Measurements from ENCODE around the gene TGFBRAP1. TPM values are rescaled to one million over a fixed set of nuclear protein-coding genes. Genes with fewer than 3 reads are reported as not detected.

TGFBRAP1 gene
- total and polyA plus RNA-seq, 4 donors, result 1.8 to 10.4 (median 6.8) TPM

- Histone ChIP-seq H3K4me3 (ENCODE audit: low read depth in 1 of 3, low read length in 3 of 3) (no peak overlapping the region), H3K4me1 (ENCODE audit: control insufficient read depth in 4 of 4, insufficient read depth in 4 of 4, low read length in 3 of 4) (peaks cover 0 to 1% (median 0%) of the 10 kb centered on the region in 4 donors), H3K27ac (ENCODE audit: low read depth in 1 of 2, low read length in 2 of 2) (no peak overlapping the region), H3K9me3 (ENCODE audit: control insufficient read depth in 4 of 4, low read length in 3 of 4) (no peaks in the 10 kb centered on the region), H3K27me3 (ENCODE audit: control insufficient read depth in 4 of 4, insufficient read depth in 4 of 4, low read length in 3 of 4) (no peaks in the 10 kb centered on the region), H3K9ac (ENCODE audit: low read depth in 1 of 2, low read length in 2 of 2) (no peak overlapping the region), H3K36me3 (ENCODE audit: control insufficient read depth in 4 of 4, insufficient read depth in 3 of 4, low read depth in 1 of 4, low read length in 3 of 4) (no peaks in the 10 kb centered on the region)
- 88% methylated on average over 3 of the region's 3 CpGs for WGBS
- TF ChIP-seq ZBTB33 (IDR thresholded peaks at IDR 0.05) (no peak), YY1 (IDR thresholded peaks at IDR 0.05) (no peak), RAD21 (IDR thresholded peaks at IDR 0.05) (no peak), EGR1 (IDR thresholded peaks at IDR 0.05; ENCODE audit: low read depth in 2 of 2) (no peak), HNF4G (IDR thresholded peaks at IDR 0.05) (no peak), FOXA1 (IDR thresholded peaks at IDR 0.05) (no peak), HNF4A (conservative IDR thresholded peaks at IDR 0.05) (no peak), JUND (IDR thresholded peaks at IDR 0.05) (no peak), NR2F2 (IDR thresholded peaks at IDR 0.05) (no peak), SP1 (IDR thresholded peaks at IDR 0.05) (no peak), ATF3 (IDR thresholded peaks at IDR 0.05) (no peak), RXRA (IDR thresholded peaks at IDR 0.05) (no peak), GABPA (IDR thresholded peaks at IDR 0.05 in 1 of 2, conservative IDR thresholded peaks at IDR 0.05 in 1 of 2) (no peak), REST (IDR thresholded peaks at IDR 0.05) (no peak), CTCF (IDR thresholded peaks at IDR 0.05; ENCODE audit: low read depth, low read length, missing input control) (no peak), TAF1 (conservative IDR thresholded peaks at IDR 0.05) (no peak)
- no peak for DNase-seq (ENCODE audit: low spot score)
These were observed 108.9 kb downstream of the TGFBRAP1 start for GRCh38 chr2:105220604-105221003.

- Histone ChIP-seq H3K9ac (ENCODE audit: low read depth in 1 of 2, low read length in 2 of 2) (no peak overlapping the region), H3K9me3 (ENCODE audit: control insufficient read depth in 4 of 4, low read length in 3 of 4) (no peaks in the 10 kb centered on the region), H3K27ac (ENCODE audit: low read depth in 1 of 2, low read length in 2 of 2) (no peak overlapping the region), H3K4me1 (ENCODE audit: control insufficient read depth in 4 of 4, insufficient read depth in 4 of 4, low read length in 3 of 4) (no peaks in the 10 kb centered on the region), H3K36me3 (ENCODE audit: control insufficient read depth in 4 of 4, insufficient read depth in 3 of 4, low read depth in 1 of 4, low read length in 3 of 4) (no peaks in the 10 kb centered on the region), H3K4me3 (ENCODE audit: low read depth in 1 of 3, low read length in 3 of 3) (no peak overlapping the region), H3K27me3 (ENCODE audit: control insufficient read depth in 4 of 4, insufficient read depth in 4 of 4, low read length in 3 of 4) (no peaks in the 10 kb centered on the region)
- no peak for DNase-seq (ENCODE audit: low spot score)
- WGBS, result 63% methylated on average over 5 of the region's 5 CpGs
- TF ChIP-seq NR2F2 (IDR thresholded peaks at IDR 0.05) (no peak), GABPA (IDR thresholded peaks at IDR 0.05 in 1 of 2, conservative IDR thresholded peaks at IDR 0.05 in 1 of 2) (no peak), MAX (IDR thresholded peaks at IDR 0.05) (no peak), REST (IDR thresholded peaks at IDR 0.05) (no peak), YY1 (IDR thresholded peaks at IDR 0.05) (no peak), ZBTB33 (IDR thresholded peaks at IDR 0.05) (no peak), RXRA (IDR thresholded peaks at IDR 0.05) (no peak), FOXA2 (IDR thresholded peaks at IDR 0.05) (no peak), RAD21 (IDR thresholded peaks at IDR 0.05) (no peak)
These were observed 113.8 kb downstream of the TGFBRAP1 start for GRCh38 chr2:105215586-105216192.

All from liver (tissue), 9 donors.